ENCODE results near the gene NRM.

- no peak for TF ChIP-seq CTCF (IDR thresholded peaks at IDR 0.05)
- no peak for TF ChIP-seq POLR2A (IDR thresholded peaks at IDR 0.05)
These were observed 47.7 kb upstream of the NRM start for GRCh38 chr6:30738532-30738931.

Data from body of pancreas (tissue), 4 donors.